DND-41 (cell line): Measurements from ENCODE around the gene ANKRD29.

Source experiments
- ATAC-seq: fragments of 200-7000 bp; cut with Tn5 transposase; 3 replicates; pipeline ENCODE4 v1.9.1; 2021; ENCODE audit warnings: low read depth; ENCODE audit not compliant: insufficient read depth
- DNase-seq: peaks from one replicate; pipeline ENCODE4 v3.0.0-alpha.2; 2020
- H2AFZ ChIP-seq: 2 replicates; pipeline ENCODE4 v1.6.0; 2012; ENCODE audit warnings: low read depth, low read length
- H3K27ac ChIP-seq: 2 replicates; pipeline ENCODE4 v1.5.1; 2012; ENCODE audit warnings: low read length, inconsistent platforms
- H3K27me3 ChIP-seq: fragments of 200-600 bp; sonication (generic); 2 replicates; pipeline ENCODE4 v1.6.0; 2012; ENCODE audit warnings: low read length, mild to moderate bottlenecking, inconsistent platforms; ENCODE audit not compliant: insufficient read depth, poor library complexity
- H3K36me3 ChIP-seq: 2 replicates; pipeline ENCODE4 v1.5.1; 2012; ENCODE audit warnings: low read length, inconsistent platforms; ENCODE audit not compliant: insufficient read depth
- H3K4me1 ChIP-seq: 2 replicates; pipeline ENCODE4 v1.5.1; 2012; ENCODE audit warnings: mild to moderate bottlenecking, low read length; ENCODE audit not compliant: insufficient read depth
- H3K4me2 ChIP-seq: 2 replicates; pipeline ENCODE4 v1.6.0; 2012; ENCODE audit warnings: mild to moderate bottlenecking, moderate library complexity, low read length, inconsistent platforms; ENCODE audit not compliant: insufficient read depth
- H3K4me3 ChIP-seq, 2 experiments: fragments of 200-600 bp in 1 of 2; shearing (Covaris generic) in 1 of 2; 2 replicates each; pipeline ENCODE4 v1.5.1; 2012 to 2016; ENCODE audit warnings: inconsistent platforms in 2 of 2, low read length in 2 of 2, mild to moderate bottlenecking in 2 of 2, low read depth in 1 of 2, moderate library complexity in 1 of 2
- H3K79me2 ChIP-seq: 2 replicates; pipeline ENCODE4 v1.6.0; 2012; ENCODE audit warnings: low read length, inconsistent platforms; ENCODE audit not compliant: insufficient read depth
- H3K9ac ChIP-seq: 2 replicates; pipeline ENCODE4 v1.6.0; 2012; ENCODE audit warnings: low read depth, mild to moderate bottlenecking, inconsistent platforms, low read length, moderate library complexity
- H3K9me3 ChIP-seq: 2 replicates; pipeline ENCODE4 v1.5.1; 2012; ENCODE audit warnings: low read length, moderate library complexity, mild to moderate bottlenecking, inconsistent platforms; ENCODE audit not compliant: insufficient read depth, severe bottlenecking
- H4K20me1 ChIP-seq: 2 replicates; pipeline ENCODE4 v1.6.0; 2012; ENCODE audit warnings: low read length; ENCODE audit not compliant: insufficient read depth
- CTCF ChIP-seq: IDR thresholded peaks from 2 replicates; pipeline ENCODE4 v1.5.1; 2012; ENCODE audit warnings: borderline replicate concordance, low read length, moderate library complexity, mild to moderate bottlenecking; ENCODE audit not compliant: poor library complexity, severe bottlenecking; ENCODE audit errors: extremely low read depth
- EZH2 ChIP-seq: IDR thresholded peaks from 3 replicates; pipeline ENCODE4 v1.6.1; 2012; ENCODE audit warnings: borderline replicate concordance, low read depth, mild to moderate bottlenecking, moderate library complexity, low read length, inconsistent platforms; ENCODE audit not compliant: severe bottlenecking

The ANKRD29 gene

GRCh38 chr18:23623040-23623439 is 39.7 kb downstream of the ANKRD29 start:
- no peaks in the 10 kb centered on the region for H3K79me2 ChIP-seq
- no peaks in the 10 kb centered on the region for H4K20me1 ChIP-seq
- no peak overlapping the region for H3K4me3 ChIP-seq
- DNase-seq (no peak), ATAC-seq (no peak)
- no peak overlapping the region for H3K27ac ChIP-seq
- H3K4me2 ChIP-seq: no peak overlapping the region
- no peaks in the 10 kb centered on the region for H3K4me1 ChIP-seq
- H3K9me3 ChIP-seq: no peaks in the 10 kb centered on the region
- no peak overlapping the region for H2AFZ ChIP-seq
- peaks cover 16% of the 10 kb centered on the region for H3K27me3 ChIP-seq
- no peak overlapping the region for H3K9ac ChIP-seq
- no peaks in the 10 kb centered on the region for H3K36me3 ChIP-seq
- TF ChIP-seq EZH2 (no peak), CTCF (no peak)

- no peak overlapping the region for H3K9ac ChIP-seq
- no peaks in the 10 kb centered on the region for H4K20me1 ChIP-seq
- no peak overlapping the region for H3K4me2 ChIP-seq
- H3K4me1 ChIP-seq: no peaks in the 10 kb centered on the region
- no peaks in the 10 kb centered on the region for H3K36me3 ChIP-seq
- H3K27me3 ChIP-seq: peaks cover 16% of the 10 kb centered on the region
- no peak for TF ChIP-seq CTCF
- no peak for TF ChIP-seq EZH2
- H3K9me3 ChIP-seq: no peaks in the 10 kb centered on the region
- ATAC-seq (no peak), DNase-seq (no peak)
- H2AFZ ChIP-seq: no peak overlapping the region
- H3K79me2 ChIP-seq: no peaks in the 10 kb centered on the region
- no peak overlapping the region for H3K27ac ChIP-seq
- H3K4me3 ChIP-seq: no peak overlapping the region
Observed at GRCh38 chr18:23619388-23619881, 43.3 kb downstream of the ANKRD29 start.

- no peak for ATAC-seq
- no peak overlapping the region for H3K4me2 ChIP-seq
- H3K9ac ChIP-seq: no peak overlapping the region
Observed at GRCh38 chr18:23618862-23619387, 43.8 kb downstream of the ANKRD29 start.

More at GRCh38 chr18:23618862-23619387, 43.8 kb downstream of the ANKRD29 start:
- H3K4me1 ChIP-seq: no peaks in the 10 kb centered on the region
- no peaks in the 10 kb centered on the region for H3K9me3 ChIP-seq
- H4K20me1 ChIP-seq: no peaks in the 10 kb centered on the region
- TF ChIP-seq CTCF (no peak), EZH2 (no peak)
- H3K36me3 ChIP-seq: no peaks in the 10 kb centered on the region
- no peaks in the 10 kb centered on the region for H3K79me2 ChIP-seq
- H2AFZ ChIP-seq: peak overlapping the region; percentile 5; the same call in 1 of the 2 replicates
- H3K4me3 ChIP-seq: no peak overlapping the region
- H3K27ac ChIP-seq: no peak overlapping the region
- H3K27me3 ChIP-seq: peaks cover 16% of the 10 kb centered on the region
- DNase-seq: no peak
